GM23338 (cell line): ENCODE results near the gene LGI1. TPM values are rescaled to one million over a fixed set of nuclear protein-coding genes. Genes with fewer than 3 reads are reported as not detected.

Source experiments
- ATAC-seq: fragments of 200-7000 bp; cut with Tn5 transposase; 3 replicates; pipeline ENCODE4 v1.9.1; 2020
- DNase-seq: peaks from one replicate; pipeline ENCODE4 v3.0.0-alpha.2; 2015; ENCODE audit warnings: low spot score
- H2AFZ ChIP-seq: fragments of 200-600 bp; sonication (generic); 2 replicates; pipeline ENCODE4 v1.8.0; 2016; ENCODE audit warnings: antibody characterized with exemption, mild to moderate bottlenecking, moderate library complexity
- H3F3A ChIP-seq: fragments of 200-600 bp; sonication (generic); replicated peaks from 2 replicates; pipeline ENCODE4 v1.8.0; 2017; ENCODE audit warnings: antibody characterized with exemption, mixed run types, low read depth
- H3K27ac ChIP-seq: fragments of 200-600 bp; sonication (generic); 2 replicates; pipeline ENCODE4 v1.6.1; 2016; ENCODE audit warnings: low read depth
- H3K27me3 ChIP-seq: fragments of 200-600 bp; sonication (generic); 2 replicates; pipeline ENCODE4 v1.8.0; 2016; ENCODE audit warnings: mild to moderate bottlenecking, mixed run types, moderate library complexity; ENCODE audit not compliant: insufficient read depth
- H3K36me3 ChIP-seq: fragments of 200-600 bp; sonication (generic); 2 replicates; pipeline ENCODE4 v1.8.0; 2016; ENCODE audit warnings: mild to moderate bottlenecking; ENCODE audit not compliant: insufficient read depth
- H3K4me1 ChIP-seq: fragments of 200-600 bp; sonication (generic); 2 replicates; pipeline ENCODE4 v1.8.0; 2016; ENCODE audit warnings: mild to moderate bottlenecking, moderate library complexity; ENCODE audit not compliant: insufficient read depth
- H3K4me2 ChIP-seq: fragments of 200-600 bp; sonication (generic); 2 replicates; pipeline ENCODE4 v1.7.1; 2017; ENCODE audit warnings: mixed run types
- H3K4me3 ChIP-seq: fragments of 200-600 bp; sonication (generic); 2 replicates; pipeline ENCODE4 v1.6.1; 2016; ENCODE audit warnings: mixed run types
- H3K79me2 ChIP-seq: fragments of 200-600 bp; sonication (generic); replicated peaks from 2 replicates; pipeline ENCODE4 v1.8.0; 2017; ENCODE audit warnings: mild to moderate bottlenecking; ENCODE audit not compliant: insufficient read depth
- H3K9me2 ChIP-seq: fragments of 200-600 bp; sonication (generic); 2 replicates; pipeline ENCODE4 v1.8.0; 2017; ENCODE audit not compliant: insufficient read depth
- H4K20me1 ChIP-seq: fragments of 200-600 bp; sonication (generic); replicated peaks from 2 replicates; pipeline ENCODE4 v1.8.0; 2017; ENCODE audit warnings: mild to moderate bottlenecking; ENCODE audit not compliant: insufficient read depth
- H3K27ac Mint-ChIP-seq: 2 replicates; pipeline ENCODE4 v1.8.0; 2020; ENCODE audit warnings: inconsistent platforms, mild to moderate bottlenecking, moderate library complexity, mixed read lengths
- H3K27me3 Mint-ChIP-seq: 3 replicates; pipeline ENCODE4 v1.8.0; 2022; ENCODE audit warnings: low read depth, mild to moderate bottlenecking, moderate library complexity, mixed read lengths, inconsistent platforms; ENCODE audit not compliant: insufficient read depth, poor library complexity
- H3K36me3 Mint-ChIP-seq: 3 replicates; pipeline ENCODE4 v1.8.0; 2021; ENCODE audit warnings: low read depth, mild to moderate bottlenecking, inconsistent platforms, moderate library complexity, mixed read lengths
- H3K4me1 Mint-ChIP-seq: 3 replicates; pipeline ENCODE4 v1.8.0; 2020; ENCODE audit warnings: mild to moderate bottlenecking, inconsistent platforms, mixed read lengths
- H3K4me3 Mint-ChIP-seq: 3 replicates; pipeline ENCODE4 v1.8.0; 2021; ENCODE audit warnings: moderate library complexity, mild to moderate bottlenecking, inconsistent platforms, mixed read lengths
- H3K9me3 Mint-ChIP-seq: 3 replicates; pipeline ENCODE4 v1.8.0; 2020; ENCODE audit warnings: moderate library complexity, mild to moderate bottlenecking, inconsistent platforms, mixed read lengths
- CREB1 ChIP-seq: fragments of 250-450 bp; sonication (Bioruptor Pico); IDR thresholded peaks from 2 replicates; pipeline ENCODE4 v1.5.0; 2020; ENCODE audit warnings: low read depth, mild to moderate bottlenecking, moderate library complexity
- ETS1 ChIP-seq: IDR thresholded peaks from 2 replicates; pipeline ENCODE4 v1.6.1; 2016; ENCODE audit warnings: antibody characterized with exemption
- EZH2phosphoT487 ChIP-seq: fragments of 200-600 bp; sonication (generic); IDR thresholded peaks from one replicate; pipeline ENCODE4 v1.8.1; 2018; ENCODE audit warnings: antibody characterized with exemption; ENCODE audit not compliant: unreplicated experiment
- JUNB ChIP-seq: IDR thresholded peaks from one replicate; pipeline ENCODE4 v1.6.1; 2016; ENCODE audit warnings: antibody characterized with exemption; ENCODE audit not compliant: unreplicated experiment
- NANOG ChIP-seq: IDR thresholded peaks from 2 replicates; pipeline ENCODE4 v1.6.1; 2016; ENCODE audit warnings: antibody characterized with exemption, borderline replicate concordance
- POLR2AphosphoS5 ChIP-seq: IDR thresholded peaks from 2 replicates; pipeline ENCODE4 v1.6.1; 2016; ENCODE audit warnings: antibody characterized with exemption, low read depth
- REST ChIP-seq: IDR thresholded peaks from one replicate; pipeline ENCODE4 v1.6.1; 2018; ENCODE audit warnings: antibody characterized with exemption; ENCODE audit not compliant: unreplicated experiment
- ZNF114 ChIP-seq: fragments of 250-450 bp; sonication (Bioruptor Pico); IDR thresholded peaks from 2 replicates; pipeline ENCODE4 v1.5.0; 2020; ENCODE audit warnings: mild to moderate bottlenecking, moderate library complexity
- ZNF462 ChIP-seq: fragments of 250-450 bp; sonication (Bioruptor Pico); IDR thresholded peaks from 2 replicates; pipeline ENCODE4 v1.5.0; 2020; ENCODE audit warnings: mild to moderate bottlenecking, moderate library complexity
- polyA plus RNA-seq: library from polyadenylated mRNA; unstranded; fragments of >200 nt; fragmentation: Nextera tagmentation; extraction: Ambion mirVana; gene quantifications from 2 replicates; pipeline ENCODE4 v1.2.1, GENCODE V29; 2016
- total RNA-seq: library from RNA; depleted of rRNA; stranded (reverse); fragments of >200 nt; shearing (Covaris generic); gene quantifications from 2 replicates; pipeline ENCODE4 v1.2.3, GENCODE V29; 2014

The LGI1 gene
- total and polyA plus RNA-seq, 2 experiments from 2014 or later: 0.28 to 0.31 TPM

GRCh38 chr10:93719901-93720300 lies 37.8 kb upstream of the LGI1 start:
- Mint-ChIP-seq H3K27ac (no peak overlapping the region), H3K27me3 (peaks cover 2% of the 10 kb centered on the region), H3K4me3 (no peak overlapping the region), H3K9me3 (no peaks in the 10 kb centered on the region), H3K4me1 (peaks cover 20% of the 10 kb centered on the region), H3K36me3 (no peaks in the 10 kb centered on the region)
- no peak for TF ChIP-seq ZNF114
- no peak for TF ChIP-seq POLR2AphosphoS5
- TF ChIP-seq ZNF462: no peak
- no peak for TF ChIP-seq EZH2phosphoT487
- no peak for TF ChIP-seq NANOG
- no peak for TF ChIP-seq JUNB
- no peak for TF ChIP-seq ETS1
- no peak for TF ChIP-seq CREB1 (CRISPR knock-in tag)
- no peak for TF ChIP-seq REST
- Histone ChIP-seq H3K4me2 (peak overlapping the region; percentile 68), H3K27me3 (no peaks in the 10 kb centered on the region), H3K4me1 (peaks cover 35% of the 10 kb centered on the region), H3K9me2 (0 out of 2 replicates have a peak, but pooled peaks cover 2% of the 10 kb centered on the region), H2AFZ (peak overlapping the region; percentile 83), H3K79me2 (no peaks in the 10 kb centered on the region), H3K36me3 (0 out of 2 replicates have a peak, but pooled peaks cover 3% of the 10 kb centered on the region), H4K20me1 (no peaks in the 10 kb centered on the region), H3F3A (no peaks in the 10 kb centered on the region), H3K27ac (no peak overlapping the region), H3K4me3 (0 out of 2 replicates have a peak overlapping the region, but pooled peaks have one; percentile 12)
- ATAC-seq: peak; percentile 43
- DNase-seq: no peak
